ENCODE data around the gene MTFP1. TPM values are rescaled to one million over a fixed set of nuclear protein-coding genes. Genes with fewer than 3 reads are reported as not detected.

The MTFP1 gene
- total RNA-seq, 1 experiment from 2014 or later, result 117 TPM

DNA sequence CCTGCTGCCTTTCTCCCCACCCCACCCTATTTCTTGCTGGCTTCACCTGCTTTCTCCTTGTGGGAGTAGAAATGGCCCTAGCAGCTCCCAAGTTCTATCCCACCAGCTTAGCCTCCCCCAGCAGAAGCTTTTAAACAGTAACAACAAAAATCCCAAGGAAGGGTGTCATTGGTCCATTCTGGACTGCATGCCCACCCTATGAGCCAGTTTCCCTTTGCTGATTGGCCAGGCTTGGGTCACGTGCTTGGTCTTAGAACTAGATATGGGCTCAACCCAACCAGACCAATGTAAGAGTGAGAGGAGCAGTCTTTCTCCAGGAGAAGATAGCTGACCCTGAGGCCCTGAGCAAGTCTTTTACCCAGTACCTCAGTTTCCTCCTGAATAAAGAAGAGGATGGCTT lies 2.3 kb downstream of the MTFP1 start:
- no peak for DNase-seq
- peaks cover 3% of the 10 kb centered on the region for H3K36me3 ChIP-seq (replicated peaks; ENCODE audit: control insufficient read depth, insufficient read depth, low read length)
- H3K4me3 ChIP-seq (ENCODE audit: insufficient read depth, low read depth, low read length), result no peak overlapping the region
- H3K27me3 ChIP-seq (ENCODE audit: control insufficient read depth, insufficient read depth, low read length), result no peaks in the 10 kb centered on the region

DNA sequence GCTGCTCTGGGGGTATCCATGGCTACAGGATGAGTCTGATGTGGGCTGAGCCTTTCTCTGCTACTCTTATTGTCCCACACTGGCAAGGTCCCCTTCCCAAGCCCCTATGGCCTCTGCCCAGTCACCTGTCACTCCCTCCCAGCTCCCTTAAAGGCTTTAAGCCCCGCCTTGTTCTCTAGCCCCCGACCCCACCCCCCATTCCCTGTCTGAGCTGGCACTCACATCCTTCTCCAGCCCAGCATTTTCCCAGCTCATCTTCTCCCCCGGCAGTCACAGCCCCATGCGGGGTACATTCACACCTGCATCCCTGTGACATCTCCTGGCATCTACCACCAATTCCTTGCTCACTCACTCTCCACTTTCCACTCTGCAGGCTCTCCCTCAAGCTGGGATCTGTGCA lies 4.3 kb downstream of the MTFP1 start:
- DNase-seq, result peak; percentile 59
- Histone ChIP-seq H3K36me3 (replicated peaks; ENCODE audit: control insufficient read depth, insufficient read depth, low read length) (peaks cover 3% of the 10 kb centered on the region), H3K4me3 (ENCODE audit: insufficient read depth, low read depth, low read length) (no peak overlapping the region), H3K27me3 (ENCODE audit: control insufficient read depth, insufficient read depth, low read length) (no peaks in the 10 kb centered on the region)

DNA sequence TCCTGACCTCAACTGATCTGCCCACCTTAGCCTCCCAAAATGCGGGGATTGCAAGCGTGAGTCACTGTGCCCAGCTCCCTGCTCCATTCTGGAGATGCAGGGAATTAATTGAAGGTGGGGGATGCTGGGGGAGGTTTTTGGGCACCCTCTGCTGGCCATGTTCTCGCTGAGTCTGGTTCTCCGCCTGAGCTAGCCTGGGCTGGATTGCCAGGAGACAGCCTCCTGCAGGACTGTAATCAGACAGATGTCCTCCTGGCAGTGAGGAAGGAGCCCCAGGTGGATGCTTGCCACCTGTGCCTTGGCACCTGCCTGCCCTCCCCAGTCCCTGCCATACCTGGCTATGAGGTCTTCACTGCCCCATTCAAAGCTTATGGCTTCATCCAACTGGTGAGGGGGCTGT lies 5.4 kb downstream of the MTFP1 start:
- no peak overlapping the region for H3K4me3 ChIP-seq (ENCODE audit: insufficient read depth, low read depth, low read length)
- DNase-seq, result peak; percentile 70
- H3K36me3 ChIP-seq (replicated peaks; ENCODE audit: control insufficient read depth, insufficient read depth, low read length), result peaks cover 3% of the 10 kb centered on the region

DNA sequence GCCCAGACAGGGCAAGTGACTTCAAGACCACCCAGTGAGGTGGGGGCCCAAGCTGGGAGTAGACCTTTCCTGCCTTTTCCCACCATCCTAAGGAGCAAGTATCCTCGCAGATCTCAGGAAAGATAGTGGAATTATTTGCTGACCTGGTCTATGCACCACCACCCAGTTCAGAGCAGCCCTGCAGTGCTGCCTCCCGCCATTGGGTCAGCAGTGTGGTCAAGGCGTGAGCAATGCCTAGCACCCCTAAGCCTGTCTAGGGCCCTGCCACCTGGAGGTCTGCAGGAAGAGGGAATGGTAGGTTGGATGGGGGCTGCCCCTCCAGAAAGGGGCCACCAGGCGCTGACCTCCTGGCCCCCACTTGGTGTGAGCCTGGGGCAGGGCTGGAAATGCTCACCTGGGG lies 6.5 kb downstream of the MTFP1 start:
- Histone ChIP-seq H3K27me3 (ENCODE audit: control insufficient read depth, insufficient read depth, low read length) (no peaks in the 10 kb centered on the region), H3K4me3 (ENCODE audit: insufficient read depth, low read depth, low read length) (no peak overlapping the region), H3K36me3 (replicated peaks; ENCODE audit: control insufficient read depth, insufficient read depth, low read length) (peaks cover 3% of the 10 kb centered on the region)
- DNase-seq, result no peak

More for the DNA sequence above, 5.4 kb downstream of the MTFP1 start:
- H3K27me3 ChIP-seq (ENCODE audit: control insufficient read depth, insufficient read depth, low read length), result no peaks in the 10 kb centered on the region

DNA sequence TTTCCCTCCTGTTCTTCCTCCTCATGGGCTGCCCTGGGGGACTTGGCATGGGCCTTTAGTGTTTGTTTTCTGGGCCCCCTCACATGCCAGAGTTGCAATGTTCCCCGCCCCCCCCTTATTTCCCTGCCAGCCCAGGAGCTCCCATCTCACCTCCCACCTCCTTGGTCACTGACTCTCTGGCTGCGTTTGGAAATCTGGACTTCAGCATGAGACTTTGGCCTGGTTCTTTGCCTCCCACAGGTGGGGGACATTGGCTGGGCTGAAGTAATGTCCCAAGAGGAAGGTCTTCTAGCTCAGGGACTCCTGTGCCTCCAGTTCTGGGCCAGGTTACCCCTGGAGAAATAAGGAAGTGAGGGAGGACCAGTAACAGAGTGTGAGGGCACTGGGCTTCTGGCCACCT lies 7.0 kb downstream of the MTFP1 start:
- H3K27me3 ChIP-seq (ENCODE audit: control insufficient read depth, insufficient read depth, low read length), result no peaks in the 10 kb centered on the region

DNA sequence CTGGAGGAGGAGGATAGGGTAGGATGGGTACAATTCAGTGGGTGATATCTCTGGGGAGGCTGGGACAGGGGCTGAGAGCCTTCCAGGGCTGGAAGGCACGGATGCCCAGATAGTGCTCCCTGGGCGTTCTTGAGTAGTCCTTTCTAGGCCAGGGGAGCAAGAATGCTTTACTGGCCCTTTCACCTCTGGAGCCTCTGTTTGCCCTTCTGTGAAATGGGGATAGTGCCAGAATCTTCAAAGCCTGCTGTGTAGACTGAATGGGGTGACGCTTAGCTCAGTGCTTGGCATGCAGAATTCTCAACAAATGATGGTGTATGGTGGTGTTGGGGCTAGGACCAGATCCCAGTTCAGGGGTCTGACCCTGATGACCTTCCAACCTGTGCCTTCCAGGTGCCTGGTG lies 7.7 kb downstream of the MTFP1 start:
- peaks cover under 1% of the 10 kb centered on the region for H3K36me3 ChIP-seq (replicated peaks; ENCODE audit: control insufficient read depth, insufficient read depth, low read length)
- no peak for DNase-seq
- no peaks in the 10 kb centered on the region for H3K27me3 ChIP-seq (ENCODE audit: control insufficient read depth, insufficient read depth, low read length)
- H3K4me3 ChIP-seq (ENCODE audit: insufficient read depth, low read depth, low read length), result no peak overlapping the region

More for the DNA sequence above, 7.0 kb downstream of the MTFP1 start:
- Histone ChIP-seq H3K4me3 (ENCODE audit: insufficient read depth, low read depth, low read length) (no peak overlapping the region), H3K36me3 (replicated peaks; ENCODE audit: control insufficient read depth, insufficient read depth, low read length) (peaks cover 3% of the 10 kb centered on the region)
- no peak for DNase-seq

DNA sequence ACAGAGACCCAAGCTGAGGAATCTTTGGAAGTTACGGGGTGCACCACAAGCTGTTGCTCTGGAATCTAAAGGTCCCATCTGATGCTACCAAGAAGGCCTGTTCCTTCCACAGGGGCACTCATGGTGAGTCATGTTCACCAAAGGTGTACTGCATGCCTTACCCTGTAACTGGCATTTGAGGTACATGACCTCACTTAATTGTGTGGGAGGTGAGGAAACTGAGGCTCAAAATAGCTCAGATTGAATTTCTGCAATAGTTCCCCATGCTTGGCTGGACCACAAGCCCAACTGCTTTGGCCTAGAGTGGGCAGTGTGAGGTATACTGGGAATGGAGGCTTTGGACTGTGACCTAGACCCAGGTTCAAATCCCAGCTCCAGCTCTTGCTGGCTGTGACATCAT lies 8.2 kb downstream of the MTFP1 start:
- no peak overlapping the region for H3K4me3 ChIP-seq (ENCODE audit: insufficient read depth, low read depth, low read length)
- no peaks in the 10 kb centered on the region; the same call in 1 of the 2 replicates for H3K36me3 ChIP-seq (replicated peaks; ENCODE audit: control insufficient read depth, insufficient read depth, low read length)
- no peaks in the 10 kb centered on the region for H3K27me3 ChIP-seq (ENCODE audit: control insufficient read depth, insufficient read depth, low read length)
- no peak for DNase-seq

DNA sequence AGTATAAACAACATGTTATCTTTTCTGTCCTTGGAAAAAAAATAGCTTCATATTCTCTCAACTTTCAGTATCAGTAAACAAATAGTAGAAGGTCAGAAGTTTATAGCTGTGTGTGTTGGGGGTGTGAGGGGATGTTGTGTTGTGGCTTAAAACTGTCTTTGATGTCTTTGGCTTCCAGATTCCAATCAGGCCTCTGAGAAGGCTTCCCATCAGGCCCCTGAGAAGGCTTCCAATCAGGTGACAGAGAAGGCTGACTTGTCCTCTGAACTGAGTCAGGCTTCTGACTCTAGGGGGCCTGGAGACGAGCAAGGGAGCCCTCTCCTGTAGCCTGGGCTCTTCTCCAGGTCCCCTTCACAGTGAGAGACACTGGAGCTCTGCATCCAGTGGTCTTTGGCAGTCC lies 9.3 kb downstream of the MTFP1 start:
- Histone ChIP-seq H3K36me3 (replicated peaks; ENCODE audit: control insufficient read depth, insufficient read depth, low read length) (no peaks in the 10 kb centered on the region), H3K27me3 (ENCODE audit: control insufficient read depth, insufficient read depth, low read length) (no peaks in the 10 kb centered on the region), H3K4me3 (ENCODE audit: insufficient read depth, low read depth, low read length) (no peak overlapping the region)
- no peak for DNase-seq

DNA sequence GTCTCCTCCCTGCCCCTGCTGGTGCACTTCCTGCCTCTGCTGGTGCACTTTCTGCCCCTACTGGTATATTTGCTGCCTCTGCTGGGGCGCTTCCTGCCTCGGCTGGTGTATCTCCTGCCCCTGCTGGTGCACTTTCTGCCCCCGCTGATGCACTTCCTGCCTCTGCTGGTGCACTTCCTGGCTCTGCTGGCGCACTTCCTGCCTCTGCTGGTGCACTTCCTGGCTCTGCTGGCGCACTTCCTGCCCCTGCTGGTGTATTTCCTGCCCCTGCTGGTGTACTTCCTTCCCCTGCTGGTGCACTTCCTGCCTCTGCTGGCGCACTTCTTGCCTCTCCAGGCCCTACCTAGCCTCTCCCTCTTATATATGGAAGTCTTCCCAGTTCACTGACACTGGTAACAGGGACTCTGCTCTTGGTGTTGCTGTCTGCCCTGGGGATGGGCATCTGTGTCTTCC lies 10.1 kb downstream of the MTFP1 start:
- Histone ChIP-seq H3K36me3 (replicated peaks; ENCODE audit: control insufficient read depth, insufficient read depth, low read length) (no peaks in the 10 kb centered on the region), H3K4me3 (ENCODE audit: insufficient read depth, low read depth, low read length) (no peak overlapping the region), H3K27me3 (ENCODE audit: control insufficient read depth, insufficient read depth, low read length) (no peaks in the 10 kb centered on the region)
- no peak for DNase-seq

DNA sequence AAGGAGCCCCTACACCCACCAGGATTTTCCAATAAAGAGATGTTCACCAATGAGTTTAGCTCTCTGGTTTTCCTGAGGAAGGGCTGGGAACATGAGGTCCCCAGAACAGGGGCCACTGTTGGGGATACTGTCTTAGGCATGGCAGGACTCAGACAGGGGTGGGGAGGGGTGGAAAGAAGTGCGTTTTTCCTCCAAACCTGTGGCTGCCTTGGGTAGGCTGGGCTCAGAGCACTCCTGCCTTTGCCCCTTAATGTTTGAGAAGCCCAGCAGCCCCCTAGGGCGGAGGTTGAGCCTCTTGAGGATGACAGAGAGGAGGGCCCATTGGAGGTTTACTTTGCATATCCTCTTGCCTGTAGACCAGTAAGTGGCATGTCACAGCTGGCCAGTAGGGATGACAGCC lies 10.6 kb downstream of the MTFP1 start:
- DNase-seq, result no peak
- Histone ChIP-seq H3K36me3 (replicated peaks; ENCODE audit: control insufficient read depth, insufficient read depth, low read length) (no peaks in the 10 kb centered on the region), H3K27me3 (ENCODE audit: control insufficient read depth, insufficient read depth, low read length) (no peaks in the 10 kb centered on the region), H3K4me3 (ENCODE audit: insufficient read depth, low read depth, low read length) (no peak overlapping the region)

DNA sequence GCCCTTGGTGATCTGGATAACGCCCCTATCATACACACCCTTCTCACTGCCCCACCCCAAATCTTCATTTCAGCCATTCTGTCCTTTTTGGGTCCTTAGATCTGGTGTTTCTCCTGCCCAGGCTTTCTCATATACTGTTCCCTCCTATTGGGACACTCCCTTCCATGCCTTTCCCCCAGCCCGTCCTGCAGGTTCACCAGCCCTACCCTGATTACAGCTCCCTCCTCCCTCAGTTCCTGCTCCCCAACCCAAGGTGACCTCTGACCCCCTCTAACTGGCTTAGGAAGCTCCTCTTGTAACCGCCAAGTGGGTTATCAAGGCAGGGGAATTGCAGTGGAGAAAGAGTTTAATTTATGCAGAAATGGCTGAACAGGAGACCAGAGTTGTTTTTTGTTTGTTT lies 13.0 kb downstream of the MTFP1 start:
- DNase-seq, result no peak
- Histone ChIP-seq H3K36me3 (replicated peaks; ENCODE audit: control insufficient read depth, insufficient read depth, low read length) (no peaks in the 10 kb centered on the region), H3K4me3 (ENCODE audit: insufficient read depth, low read depth, low read length) (no peak overlapping the region), H3K27me3 (ENCODE audit: control insufficient read depth, insufficient read depth, low read length) (no peaks in the 10 kb centered on the region)

DNA sequence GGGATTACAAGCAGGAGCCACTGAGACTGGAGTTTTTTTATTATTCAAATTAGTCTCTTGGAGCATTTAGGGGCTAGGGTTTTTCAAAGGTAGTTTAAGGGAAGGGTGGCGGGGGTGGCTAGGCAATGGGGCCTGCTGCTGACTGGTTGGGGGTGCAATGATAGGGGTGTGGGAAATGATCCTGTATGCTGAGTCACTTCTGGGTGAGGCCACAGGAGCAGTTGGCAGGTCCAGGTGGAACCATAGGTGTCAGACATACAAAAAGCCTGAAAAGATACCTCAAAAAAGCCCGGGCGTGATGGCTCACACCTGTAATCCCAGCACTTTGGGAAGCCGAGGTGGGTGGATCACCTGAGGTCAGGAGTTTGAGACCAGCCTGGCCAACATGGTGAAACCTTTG lies 13.7 kb downstream of the MTFP1 start:
- no peak for DNase-seq
- Histone ChIP-seq H3K4me3 (ENCODE audit: insufficient read depth, low read depth, low read length) (no peak overlapping the region), H3K36me3 (replicated peaks; ENCODE audit: control insufficient read depth, insufficient read depth, low read length) (no peaks in the 10 kb centered on the region), H3K27me3 (ENCODE audit: control insufficient read depth, insufficient read depth, low read length) (no peaks in the 10 kb centered on the region)

DNA sequence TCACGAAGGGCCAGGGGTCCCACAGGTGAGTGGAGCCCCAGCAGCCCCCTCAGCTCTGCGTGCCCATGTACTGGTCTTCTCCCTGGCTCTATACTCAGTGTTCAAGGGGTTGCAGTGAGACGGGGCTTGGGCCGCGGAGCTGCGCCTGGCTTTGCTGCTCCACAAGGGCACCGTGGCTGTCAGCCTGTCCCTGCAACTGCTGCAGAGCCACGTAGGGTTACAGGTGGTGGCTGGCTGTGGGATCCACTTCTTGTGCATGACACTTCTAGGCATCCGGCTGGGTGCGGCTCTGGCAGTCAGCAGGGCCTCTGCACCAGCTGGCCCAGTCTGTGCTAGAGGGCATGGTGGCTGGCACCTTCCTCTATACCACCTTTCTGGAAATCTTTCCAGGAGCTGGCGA lies 14.3 kb downstream of the MTFP1 start:
- DNase-seq, result no peak
- Histone ChIP-seq H3K4me3 (ENCODE audit: insufficient read depth, low read depth, low read length) (no peak overlapping the region), H3K27me3 (ENCODE audit: control insufficient read depth, insufficient read depth, low read length) (no peaks in the 10 kb centered on the region), H3K36me3 (replicated peaks; ENCODE audit: control insufficient read depth, insufficient read depth, low read length) (no peaks in the 10 kb centered on the region)

DNA sequence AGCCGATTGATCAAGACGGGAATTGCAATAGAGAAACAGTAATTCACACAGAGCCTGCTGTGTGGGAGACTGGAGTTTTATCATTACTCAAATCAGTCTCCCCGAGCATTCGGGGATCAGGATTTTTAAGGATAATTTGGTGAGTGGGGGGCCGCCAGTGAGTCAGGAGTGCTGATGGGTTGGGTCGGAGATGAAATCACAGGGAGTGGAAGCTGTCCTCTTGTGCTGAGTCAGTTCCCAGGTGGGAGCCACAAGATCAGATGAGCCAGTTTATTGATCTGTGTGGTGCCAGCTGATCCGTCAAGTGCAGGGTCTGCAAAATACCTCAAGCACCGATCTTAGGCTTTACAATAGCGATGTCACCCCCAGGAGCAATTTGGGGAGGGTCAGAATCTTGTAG lies 15.5 kb downstream of the MTFP1 start:
- Histone ChIP-seq H3K4me3 (ENCODE audit: insufficient read depth, low read depth, low read length) (no peak overlapping the region), H3K36me3 (replicated peaks; ENCODE audit: control insufficient read depth, insufficient read depth, low read length) (no peaks in the 10 kb centered on the region), H3K27me3 (ENCODE audit: control insufficient read depth, insufficient read depth, low read length) (no peaks in the 10 kb centered on the region)
- DNase-seq, result no peak

DNA sequence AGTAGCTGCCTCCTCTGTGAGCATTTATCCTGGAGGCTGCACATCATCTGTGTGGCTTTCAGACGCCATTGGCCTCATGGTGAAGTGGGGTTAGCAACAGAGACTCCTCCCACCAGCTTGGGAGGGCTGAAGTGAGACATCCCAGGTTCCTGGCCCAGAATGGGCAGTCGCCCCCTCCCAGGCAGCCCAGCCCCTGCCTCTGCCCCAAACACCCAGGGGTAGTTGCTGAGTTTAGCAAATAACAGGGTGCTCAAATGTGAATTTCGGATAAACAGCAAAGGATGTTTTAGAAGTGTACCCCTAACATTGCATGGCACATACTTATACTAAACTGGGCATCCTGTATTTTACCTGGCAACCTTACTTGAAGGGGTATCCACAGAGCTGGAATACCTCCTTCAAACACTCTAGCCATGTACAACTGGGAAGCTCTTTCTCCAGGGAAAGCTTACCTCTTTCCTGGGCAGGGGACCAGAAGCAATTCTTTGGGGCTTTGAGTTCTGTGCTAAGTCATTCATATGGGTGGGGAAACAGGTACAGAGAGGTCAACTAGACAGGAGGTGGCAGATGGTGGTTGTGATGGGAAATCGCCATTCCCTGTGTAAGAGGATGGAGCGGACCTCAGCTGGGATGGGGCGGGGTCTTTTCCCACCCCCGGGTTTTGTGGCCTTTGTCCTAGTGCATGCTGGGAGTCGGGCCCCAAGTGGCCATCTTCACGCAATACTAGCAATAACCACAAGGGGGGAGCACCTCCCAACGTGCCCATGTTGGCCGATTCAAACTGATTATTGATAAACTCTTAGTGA lies 19.3 kb downstream of the MTFP1 start:
- DNase-seq, result peak; percentile 95
- no peaks in the 10 kb centered on the region for H3K27me3 ChIP-seq (ENCODE audit: control insufficient read depth, insufficient read depth, low read length)
- H3K4me3 ChIP-seq (ENCODE audit: insufficient read depth, low read depth, low read length), result no peak overlapping the region
- no peaks in the 10 kb centered on the region for H3K36me3 ChIP-seq (replicated peaks; ENCODE audit: control insufficient read depth, insufficient read depth, low read length)
